Measurements from ENCODE around the gene TIMD4.

TIMD4 gene

GRCh38 chr5:156922207-156922792 is 40.7 kb downstream of the TIMD4 start:
- no peak for DNase-seq (ENCODE audit: low read depth in 3 of 3, low spot score in 1 of 3)

DNA sequence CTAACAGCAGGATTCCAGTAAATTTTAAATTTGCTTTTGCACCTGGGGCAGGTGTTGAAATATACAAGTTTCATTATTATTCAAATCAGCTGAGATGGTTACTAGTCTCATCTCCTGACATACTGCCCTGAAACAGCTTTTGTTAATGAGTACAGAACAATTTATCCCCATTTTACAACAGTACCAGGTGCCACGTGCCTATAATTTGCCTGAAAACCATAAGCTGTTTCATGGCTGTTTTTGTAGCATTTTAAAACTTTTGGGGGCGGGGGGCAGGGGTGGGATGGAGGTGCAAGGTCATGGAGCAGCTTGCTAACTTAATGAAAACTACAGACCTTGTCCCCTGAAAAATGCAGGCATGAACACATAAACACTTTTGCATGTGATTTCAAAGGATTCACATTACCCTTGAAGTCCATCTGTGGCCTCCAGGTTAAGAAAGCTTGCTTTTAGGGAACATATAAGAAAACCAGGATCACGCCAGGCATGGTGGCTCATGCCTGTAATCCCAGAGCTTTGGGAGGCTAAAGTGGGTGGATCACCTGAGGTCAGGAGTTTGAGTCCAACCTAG is 42.1 kb downstream of the TIMD4 start:
- DNase-seq (ENCODE audit: low read depth in 3 of 3, low spot score in 1 of 3): no peak

DNA sequence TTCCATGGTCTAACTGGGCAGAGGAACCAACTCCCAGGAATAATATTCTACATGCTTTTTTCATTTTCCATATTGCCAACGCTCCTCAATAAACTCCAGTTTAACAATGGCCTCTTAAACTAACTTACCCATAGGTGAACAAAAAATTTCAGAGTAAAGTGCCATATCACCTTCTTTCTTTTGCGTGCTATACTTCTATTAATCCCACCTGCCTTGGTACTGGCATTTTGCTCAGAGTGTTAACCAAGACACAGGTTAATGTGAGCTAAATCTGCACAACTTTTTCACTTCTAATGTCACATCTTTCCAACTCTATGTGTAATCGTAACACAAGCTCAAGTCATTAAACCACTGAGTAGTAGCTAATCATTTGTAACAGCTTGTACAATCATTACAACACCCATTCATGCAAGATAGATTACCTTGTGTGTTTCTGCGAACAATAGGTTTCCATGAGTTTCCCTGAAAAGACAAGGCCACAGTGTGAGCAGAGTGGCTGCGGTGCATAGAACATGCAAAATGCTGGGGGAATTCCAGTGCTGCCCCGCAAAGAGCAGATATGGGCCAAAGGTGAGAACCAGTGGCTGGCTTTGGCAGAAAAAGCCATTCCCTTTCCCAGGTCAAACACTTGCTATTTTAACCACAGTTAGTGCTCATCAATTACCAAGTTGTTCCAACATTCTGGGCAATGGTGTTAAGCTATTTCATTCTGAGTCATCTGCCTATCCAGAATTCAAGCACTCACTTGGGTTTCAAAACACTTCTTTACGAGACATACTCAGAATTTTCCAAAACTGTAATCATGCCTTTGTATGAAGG is 42.8 kb downstream of the TIMD4 start:
- DNase-seq (ENCODE audit: low read depth in 3 of 3, low spot score in 1 of 3): no peak

DNA sequence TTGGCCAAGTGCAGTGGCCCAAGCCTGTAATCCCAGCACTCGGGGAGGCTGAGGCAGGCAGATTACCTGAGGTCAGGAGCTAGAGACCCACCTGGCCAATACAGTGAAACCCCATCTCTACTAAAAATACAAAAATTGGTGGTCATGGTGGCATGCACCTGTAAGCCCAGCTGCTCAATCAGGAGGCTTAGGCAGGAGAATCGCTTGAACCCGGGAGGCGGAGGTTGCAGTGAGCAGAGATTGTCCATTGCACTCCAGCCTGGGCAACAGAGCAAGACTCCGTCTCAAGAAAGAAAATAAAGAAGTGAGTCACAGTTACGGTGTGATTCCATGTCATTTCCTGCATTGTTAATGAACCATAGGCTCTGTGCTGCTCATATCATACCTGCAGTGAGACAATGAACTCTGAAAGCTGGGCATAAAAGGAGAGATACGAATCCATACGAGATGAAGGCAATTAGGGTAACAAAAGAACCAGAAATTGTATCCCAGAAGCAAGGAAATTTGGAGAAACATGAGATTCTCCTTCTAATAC is 44.6 kb downstream of the TIMD4 start:
- DNase-seq (ENCODE audit: low read depth in 3 of 3, low spot score in 1 of 3): no peak

- no peak for DNase-seq (ENCODE audit: low read depth in 3 of 3, low spot score in 1 of 3)
These were observed 48.7 kb downstream of the TIMD4 start for GRCh38 chr5:156914371-156914737.

DNA sequence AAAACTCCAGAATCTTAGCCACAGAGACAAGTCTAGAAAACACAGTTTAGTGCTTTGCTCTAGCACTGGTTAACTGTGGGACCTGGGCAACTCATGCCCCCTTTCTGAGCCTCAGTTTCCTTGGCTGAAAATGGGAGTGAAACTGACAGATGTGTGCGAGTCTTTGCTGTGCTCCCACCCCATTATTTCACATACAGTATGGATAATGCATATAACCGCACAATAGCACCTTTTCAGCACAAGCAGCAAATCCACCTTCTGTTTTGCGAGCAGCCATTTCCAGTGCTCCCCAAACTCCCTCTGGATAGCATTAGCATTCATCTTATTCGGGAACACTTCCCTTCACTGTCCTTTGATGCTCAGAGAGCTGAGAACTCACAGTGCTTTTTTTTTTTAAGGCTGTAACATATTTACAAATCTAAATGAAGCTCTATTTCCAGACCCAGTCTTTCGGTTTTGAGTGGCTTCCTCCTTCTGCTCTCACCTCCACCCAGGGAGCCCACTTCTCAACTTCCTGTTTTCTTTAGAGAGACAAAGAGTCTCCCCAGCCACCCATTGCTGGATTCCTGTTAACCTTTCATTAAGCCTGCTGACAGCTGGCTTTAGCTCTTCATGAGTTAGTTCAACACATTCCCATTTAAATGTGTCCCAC is 49.2 kb downstream of the TIMD4 start:
- DNase-seq (ENCODE audit: low read depth in 3 of 3, low spot score in 1 of 3): no peak

DNA sequence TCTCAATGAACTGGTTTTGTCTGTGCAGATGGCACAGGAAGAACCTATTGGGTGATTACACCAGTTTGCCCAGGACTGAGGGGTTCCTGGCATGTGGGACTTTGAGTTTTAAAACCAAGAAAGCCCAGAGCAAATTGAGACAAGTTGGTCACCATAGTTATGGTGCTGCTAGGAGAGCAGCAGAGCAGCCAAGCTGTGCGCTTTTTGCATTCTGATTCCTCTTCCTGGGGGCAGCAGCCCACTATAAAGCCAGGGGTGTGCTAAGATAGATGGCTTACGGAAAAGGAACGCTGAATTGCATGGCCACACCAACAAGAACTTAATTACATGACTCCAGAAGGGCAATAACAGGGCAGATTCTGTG is 49.7 kb downstream of the TIMD4 start:
- DNase-seq (ENCODE audit: low read depth in 3 of 3, low spot score in 1 of 3): no peak

- DNase-seq (ENCODE audit: low read depth in 3 of 3, low spot score in 1 of 3): no peak
These were observed 50.2 kb downstream of the TIMD4 start for GRCh38 chr5:156912869-156913268.

DNA sequence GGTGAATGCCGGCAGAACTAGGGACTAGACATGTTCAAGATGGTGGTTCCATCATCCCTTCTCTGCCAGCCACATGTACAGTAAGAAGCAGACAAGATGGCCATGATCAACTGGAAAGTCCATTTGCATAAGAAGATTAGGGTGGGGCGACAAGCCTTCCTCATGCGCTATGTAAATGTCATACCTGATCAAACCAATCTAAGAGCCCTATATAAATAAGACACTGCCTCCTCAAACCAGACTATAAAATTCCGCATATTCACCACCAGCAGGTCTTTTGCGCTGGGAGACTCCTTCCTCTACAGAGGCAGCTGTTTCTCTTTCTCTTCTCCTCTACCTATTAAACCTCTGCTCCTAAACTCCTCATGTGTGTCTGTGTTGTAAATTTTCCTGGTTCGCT is 53.8 kb downstream of the TIMD4 start:
- no peak for DNase-seq (ENCODE audit: low read depth in 3 of 3, low spot score in 1 of 3)

GRCh38 chr5:156907667-156908066 is 55.4 kb downstream of the TIMD4 start:
- DNase-seq (ENCODE audit: low read depth in 3 of 3, low spot score in 1 of 3): no peak

DNA sequence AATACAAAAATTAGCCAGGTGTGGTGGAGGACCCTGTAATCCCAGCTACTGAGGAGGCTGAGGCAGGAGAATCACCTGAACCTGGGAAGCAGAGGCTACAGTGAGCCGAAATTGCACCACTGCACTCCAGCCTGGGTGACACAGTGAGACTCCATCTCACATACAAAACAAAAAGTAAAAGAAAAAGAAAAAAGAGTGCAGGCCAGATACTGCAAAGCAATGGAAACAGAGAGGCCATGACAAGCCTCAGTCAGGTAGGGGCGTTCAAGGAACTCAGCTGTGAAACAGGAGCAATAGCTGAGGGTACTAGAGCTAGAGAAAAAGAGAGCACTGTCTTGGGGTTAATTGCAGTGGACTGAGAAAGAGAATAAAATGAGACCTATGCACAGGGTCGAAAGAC is 56.2 kb downstream of the TIMD4 start:
- no peak for DNase-seq (ENCODE audit: low read depth in 3 of 3, low spot score in 1 of 3)

- DNase-seq (ENCODE audit: low read depth in 3 of 3, low spot score in 1 of 3): no peak
These were observed 66.5 kb downstream of the TIMD4 start for GRCh38 chr5:156896546-156896945.

DNA sequence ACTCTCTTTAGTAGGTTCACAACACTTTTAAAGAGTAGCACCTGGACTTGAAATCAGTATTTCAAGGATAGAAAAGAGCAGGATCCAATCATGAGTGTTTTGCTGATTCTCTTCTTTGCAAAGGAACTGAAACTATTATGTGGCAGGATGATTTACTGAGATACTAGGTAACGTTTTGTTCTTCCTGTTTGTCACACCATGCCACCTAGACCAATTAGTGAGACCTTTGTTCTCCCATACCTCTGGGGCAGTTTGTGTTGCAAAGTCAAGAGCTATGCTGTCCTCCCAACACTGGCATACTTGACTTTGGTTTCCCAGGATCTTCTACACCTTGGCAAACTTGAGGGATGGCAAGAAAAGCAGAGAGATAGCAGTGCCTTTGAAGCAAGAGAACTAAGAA is 69.5 kb downstream of the TIMD4 start:
- no peak for DNase-seq (ENCODE audit: low read depth in 3 of 3, low spot score in 1 of 3)

- DNase-seq (ENCODE audit: low read depth in 3 of 3, low spot score in 1 of 3): no peak
These were observed 70.2 kb downstream of the TIMD4 start for GRCh38 chr5:156892864-156893263.

DNA sequence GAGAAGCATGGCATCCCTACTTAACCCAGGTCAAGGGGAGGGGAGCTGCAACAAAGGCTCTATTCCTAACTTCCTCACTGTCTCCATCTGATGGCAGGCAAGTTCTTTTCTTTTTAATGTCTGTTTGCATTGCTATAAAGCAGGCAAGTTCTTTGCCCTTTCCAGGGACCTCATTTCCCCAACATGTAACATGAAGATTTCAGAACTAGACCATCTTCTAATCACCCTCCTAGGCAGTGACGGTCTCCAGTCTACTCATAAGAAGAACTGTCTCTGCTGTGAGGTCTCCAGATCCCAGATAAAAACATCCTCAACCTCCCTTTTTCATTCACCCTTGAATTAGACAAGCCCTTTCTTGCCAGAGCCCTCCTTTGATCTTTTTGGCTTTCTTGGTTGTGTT is 70.8 kb downstream of the TIMD4 start:
- DNase-seq (ENCODE audit: low read depth in 3 of 3, low spot score in 1 of 3): no peak

DNA sequence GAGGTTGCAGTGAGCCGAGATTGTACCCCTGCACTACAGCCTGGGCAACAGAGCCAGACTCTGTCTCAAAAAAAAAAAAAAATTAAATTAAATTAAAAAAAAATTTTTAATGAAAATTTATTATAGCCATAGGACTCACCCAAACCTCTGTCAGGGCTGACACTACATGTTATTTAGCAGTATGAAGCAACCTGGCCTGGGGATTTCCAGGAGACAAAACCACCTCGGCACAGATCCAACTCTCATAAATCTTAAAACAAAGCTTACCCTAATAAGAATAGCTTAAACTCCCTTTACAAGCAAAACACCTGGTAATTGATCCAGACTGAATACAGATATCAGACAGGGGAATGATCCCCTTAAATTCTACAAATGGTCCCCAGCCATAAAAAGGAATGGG is 74.5 kb downstream of the TIMD4 start:
- no peak for DNase-seq (ENCODE audit: low read depth in 3 of 3, low spot score in 1 of 3)

DNA sequence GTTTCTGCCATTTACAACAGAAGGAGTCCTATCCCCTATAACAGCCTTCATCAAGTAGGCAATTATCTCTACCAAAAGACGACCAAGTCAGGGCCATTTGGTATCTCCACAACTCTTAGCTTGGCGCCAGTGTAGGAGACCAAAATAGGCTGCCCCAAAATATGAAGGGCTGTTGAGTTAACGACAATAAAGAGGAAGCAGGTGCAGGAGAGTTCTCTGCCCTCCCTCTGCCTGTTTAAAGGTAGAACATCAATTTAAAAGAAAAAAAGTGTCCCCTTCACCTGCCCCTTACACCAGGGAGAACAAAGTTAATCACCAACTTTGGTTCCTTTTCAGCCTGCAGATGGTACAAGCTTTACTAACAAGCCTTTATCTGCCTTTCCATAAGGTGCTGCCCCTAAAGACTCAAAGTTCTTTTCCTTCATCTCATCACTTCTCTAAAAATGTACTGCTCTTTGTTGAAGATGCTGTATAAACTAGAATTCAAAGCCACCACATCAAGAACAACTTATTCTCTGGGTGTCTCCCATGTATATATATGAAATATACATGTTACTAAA is 79.6 kb downstream of the TIMD4 start:
- no peak for DNase-seq (ENCODE audit: low read depth in 3 of 3, low spot score in 1 of 3)

GRCh38 chr5:156879665-156880285 is 83.3 kb downstream of the TIMD4 start:
- no peak for DNase-seq (ENCODE audit: low read depth in 3 of 3, low spot score in 1 of 3)

DNA sequence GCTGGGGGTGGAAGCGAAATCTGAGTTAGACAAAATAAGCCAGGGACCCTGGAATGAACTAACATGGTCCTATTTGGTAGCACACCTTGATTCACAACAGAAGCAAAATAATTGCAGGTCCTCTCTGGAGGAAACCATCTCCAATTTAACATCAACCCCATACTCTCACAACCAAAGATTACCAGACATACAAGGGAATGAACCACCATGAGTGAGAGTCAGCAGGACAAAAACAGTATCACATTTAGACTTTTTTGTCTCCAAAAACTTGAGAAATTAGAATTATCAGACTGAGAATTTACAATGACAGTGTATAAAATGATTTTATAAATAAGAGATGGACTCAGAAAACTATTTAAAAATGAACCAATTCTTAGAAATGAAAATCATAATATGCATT is 91.8 kb downstream of the TIMD4 start:
- no peak for DNase-seq (ENCODE audit: low read depth in 3 of 3, low spot score in 1 of 3)

- no peak for DNase-seq (ENCODE audit: low read depth in 3 of 3, low spot score in 1 of 3)
These were observed 92.6 kb downstream of the TIMD4 start for GRCh38 chr5:156870498-156870839.

Measured in stimulated activated CD4-positive, alpha-beta T cell treated with anti-CD3 and anti-CD28 coated beads, TNF-alpha, amount 100 ng/mL, for 1 hour (primary cell).